Thyroid gland (tissue), 4 donors: Measurements from ENCODE around the gene APOL2. TPM values are rescaled to one million over a fixed set of nuclear protein-coding genes. Genes with fewer than 3 reads are reported as not detected.

ENCODE experiments used
- DNase-seq, 2 donors: peaks; one replicate each; pipeline ENCODE4 v3.0.0-alpha.2; 2019
- H3K27ac ChIP-seq, 3 donors: fragments of 200-600 bp; sonication (generic); 1 replicate in 2 of 3; 2 replicates in 1 of 3; pipeline ENCODE4 v1.5.1; 2016 to 2019; ENCODE audit warnings: mild to moderate bottlenecking in 1 of 3, moderate library complexity in 1 of 3
- H3K27me3 ChIP-seq: fragments of 200-600 bp; sonication (generic); one replicate; pipeline ENCODE4 v1.5.1; 2019
- H3K36me3 ChIP-seq, 2 donors: fragments of 200-600 bp; sonication (generic); one replicate each; pipeline ENCODE4 v1.5.1; 2016 to 2019
- H3K4me1 ChIP-seq, 2 donors: fragments of 200-600 bp; sonication (generic); one replicate each; pipeline ENCODE4 v1.5.1; 2017 to 2019
- H3K4me3 ChIP-seq, 3 donors: fragments of 200-600 bp; sonication (generic); replicated peaks in 1 of 3; 1 replicate in 2 of 3; 2 replicates in 1 of 3; pipeline ENCODE4 v1.5.1; 2016; ENCODE audit warnings: mild to moderate bottlenecking in 1 of 3
- H3K9me3 ChIP-seq: fragments of 200-600 bp; sonication (generic); one replicate; pipeline ENCODE4 v1.5.1; 2017
- POLR2A ChIP-seq, 2 donors: fragments of 450-650 bp; IDR thresholded peaks; one replicate each; pipeline ENCODE4 v1.6.1; 2017; ENCODE audit warnings: antibody characterized with exemption in 2 of 2, mild to moderate bottlenecking in 2 of 2, moderate library complexity in 1 of 2
- WGBS, 2 donors: methylation state at CpG; one replicate each; pipeline ENCODE4 v1.1.5; 2017; 5-methylcytosine and 5-hydroxymethylcytosine counted together
- intact Hi-C: fragments of 100-400 bp; cut with DNase I; formaldehyde crosslinking; loops from one replicate; pipeline ENCODE4 v1.15.1; 2023
- microRNA-seq: library from miRNA; unstranded; fragments of <30 nt; microRNA quantifications from one replicate; pipeline ENCODE4, GENCODE V29; 2016
- small RNA-seq: library from RNA; depleted of rRNA; stranded (forward); fragments of <200 nt; gene quantifications from one replicate; pipeline ENCODE3, GENCODE V24; 2016
- total RNA-seq, 4 donors: library from RNA; depleted of rRNA; stranded (reverse); fragments of >200 nt; gene quantifications; one replicate each; pipeline ENCODE4 v1.2.3, GENCODE V29; 2016
- TF ChIP-seq, protein P1 (sequence below), 6 experiments: fragments of 200-600 bp in 3 of 6; fragments of 450-650 bp in 3 of 6; sonication (generic) in 3 of 6; IDR thresholded peaks; one replicate each; pipeline ENCODE4 v1.5.1; 2016 to 2019; ENCODE audit warnings: antibody characterized with exemption in 6 of 6, mild to moderate bottlenecking in 2 of 6, inconsistent platforms in 1 of 6, moderate library complexity in 1 of 6

Gene APOL2
- total RNA-seq, 4 donors from 2014 or later = 31.1 to 45.6 (median 35.6) TPM

DNA sequence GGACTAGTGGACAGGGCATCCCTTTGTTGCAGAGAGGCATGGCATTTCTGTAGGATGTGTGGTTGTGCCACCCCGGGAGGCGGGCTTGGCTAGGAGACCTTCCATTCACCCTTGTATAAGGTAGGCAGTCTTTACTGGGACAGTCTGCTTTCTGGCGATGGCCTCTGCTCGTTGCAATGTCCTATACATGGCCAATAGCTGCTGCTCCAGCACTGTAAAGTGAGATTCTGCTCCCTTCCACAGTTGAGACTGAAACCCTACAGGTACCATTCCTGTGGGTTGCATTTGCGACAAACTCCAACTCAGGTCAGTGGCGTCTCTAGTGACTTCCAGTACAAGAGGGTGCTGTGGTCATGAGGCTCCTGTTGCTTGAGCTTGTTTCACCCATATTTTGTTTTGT lies 58.4 kb downstream of the APOL2 start:
- Histone ChIP-seq H3K4me3 (no peak overlapping the region), H3K27me3 (no peaks in the 10 kb centered on the region), H3K36me3 (no peaks in the 10 kb centered on the region), H3K4me1 (peaks cover 0 to 14% of the 10 kb centered on the region in 2 donors), H3K9me3 (no peaks in the 10 kb centered on the region), H3K27ac (no peak overlapping the region)
- 85 to 93% methylated on average over 6 of the region's 6 CpGs for WGBS, 2 donors
- intact Hi-C loops = loop anchor here (5.0 kb wide), 1 partner anchor 34 kb away; no protein-coding TSS in a partner anchor
- TF ChIP-seq, protein P1, sequence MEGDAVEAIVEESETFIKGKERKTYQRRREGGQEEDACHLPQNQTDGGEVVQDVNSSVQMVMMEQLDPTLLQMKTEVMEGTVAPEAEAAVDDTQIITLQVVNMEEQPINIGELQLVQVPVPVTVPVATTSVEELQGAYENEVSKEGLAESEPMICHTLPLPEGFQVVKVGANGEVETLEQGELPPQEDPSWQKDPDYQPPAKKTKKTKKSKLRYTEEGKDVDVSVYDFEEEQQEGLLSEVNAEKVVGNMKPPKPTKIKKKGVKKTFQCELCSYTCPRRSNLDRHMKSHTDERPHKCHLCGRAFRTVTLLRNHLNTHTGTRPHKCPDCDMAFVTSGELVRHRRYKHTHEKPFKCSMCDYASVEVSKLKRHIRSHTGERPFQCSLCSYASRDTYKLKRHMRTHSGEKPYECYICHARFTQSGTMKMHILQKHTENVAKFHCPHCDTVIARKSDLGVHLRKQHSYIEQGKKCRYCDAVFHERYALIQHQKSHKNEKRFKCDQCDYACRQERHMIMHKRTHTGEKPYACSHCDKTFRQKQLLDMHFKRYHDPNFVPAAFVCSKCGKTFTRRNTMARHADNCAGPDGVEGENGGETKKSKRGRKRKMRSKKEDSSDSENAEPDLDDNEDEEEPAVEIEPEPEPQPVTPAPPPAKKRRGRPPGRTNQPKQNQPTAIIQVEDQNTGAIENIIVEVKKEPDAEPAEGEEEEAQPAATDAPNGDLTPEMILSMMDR (IDR thresholded peaks at IDR 0.05) = no peak
- no peak for TF ChIP-seq POLR2A (IDR thresholded peaks at IDR 0.05)
- DNase-seq = no peak

DNA sequence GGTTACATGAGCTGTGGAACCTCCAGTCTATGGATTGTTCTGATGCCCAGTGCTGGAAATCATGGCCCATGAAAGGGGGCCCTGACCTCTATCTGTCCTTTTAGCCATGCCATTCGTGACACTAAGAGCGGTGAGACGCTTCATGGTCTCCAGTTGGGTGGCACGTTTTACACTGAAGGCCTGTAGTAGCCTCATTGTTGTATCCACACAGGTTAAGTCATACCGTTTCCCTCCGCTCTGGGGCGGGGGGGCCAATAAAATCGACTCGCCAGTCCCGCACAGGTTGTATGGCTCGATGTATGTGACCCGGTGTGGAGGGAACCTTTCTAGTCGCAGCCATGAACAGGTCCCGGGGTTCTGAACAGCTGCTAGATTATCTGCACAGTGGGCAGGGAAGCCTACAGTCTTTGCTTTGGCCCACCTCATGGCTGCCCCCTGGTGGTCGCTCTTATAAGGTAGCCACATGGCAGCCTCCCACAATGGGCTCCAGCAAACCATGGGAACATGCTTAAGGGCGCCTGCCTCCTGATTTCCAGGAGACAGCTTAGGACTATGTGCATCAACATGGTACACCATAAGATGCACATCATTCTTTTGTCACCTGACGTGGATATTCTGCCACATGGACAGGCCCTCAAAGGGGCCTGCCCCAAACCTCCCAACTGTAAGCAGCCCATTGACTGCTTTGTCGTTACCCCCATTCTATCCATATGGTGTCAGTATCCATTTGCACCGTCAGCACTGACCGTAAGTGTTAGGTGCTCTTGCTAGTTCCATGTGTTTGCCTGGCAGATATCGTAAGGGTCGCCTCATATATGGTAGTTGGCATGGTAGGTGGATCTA lies 59.1 kb downstream of the APOL2 start:
- DNase-seq = peak; percentile 79 to 85
- H3K9me3 ChIP-seq = no peaks in the 10 kb centered on the region
- no peak for TF ChIP-seq POLR2A (IDR thresholded peaks at IDR 0.05)
- TF ChIP-seq, protein P1 (IDR thresholded peaks at IDR 0.05) = peak; percentile 63 to 90 (median 70)
- no peak overlapping the region for H3K27ac ChIP-seq
- H3K4me1 ChIP-seq = peaks cover 0 to 13% of the 10 kb centered on the region in 2 donors
- intact Hi-C loops = loop anchor here (5.0 kb wide), 1 partner anchor 33 kb away; no protein-coding TSS in a partner anchor
- H3K4me3 ChIP-seq = no peak overlapping the region
- H3K27me3 ChIP-seq = no peaks in the 10 kb centered on the region
- WGBS, 2 donors = 57 to 70% methylated on average over 21 to 22 of the region's 22 CpGs
- no peaks in the 10 kb centered on the region for H3K36me3 ChIP-seq

DNA sequence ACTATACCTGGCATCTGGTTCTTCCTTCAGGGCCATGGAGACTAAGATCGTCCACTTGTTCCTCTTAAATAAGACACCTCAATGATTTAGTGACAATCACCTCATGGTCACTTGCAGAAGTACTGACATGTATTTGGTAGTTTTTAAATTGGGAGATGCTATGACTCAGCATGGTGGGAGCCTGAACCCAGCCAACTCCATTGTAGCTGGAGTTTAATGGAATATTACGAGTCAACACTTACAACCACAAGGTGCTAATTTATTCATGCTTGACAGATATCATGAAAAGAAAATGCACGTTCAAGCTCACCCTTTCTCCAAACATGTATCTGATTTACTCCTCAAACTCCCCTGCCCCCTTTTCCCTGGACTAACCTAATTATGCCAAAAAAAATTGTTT lies 62.2 kb downstream of the APOL2 start:
- intact Hi-C loops = no loop called here
- 89 to 93% methylated on average over 3 of the region's 3 CpGs for WGBS, 2 donors
- DNase-seq = no peak
- Histone ChIP-seq H3K4me3 (no peak overlapping the region), H3K36me3 (no peaks in the 10 kb centered on the region), H3K4me1 (no peaks in the 10 kb centered on the region), H3K27ac (no peak overlapping the region), H3K27me3 (no peaks in the 10 kb centered on the region), H3K9me3 (no peaks in the 10 kb centered on the region)
- no peak for TF ChIP-seq POLR2A (IDR thresholded peaks at IDR 0.05)
- TF ChIP-seq, protein P1 (IDR thresholded peaks at IDR 0.05) = no peak

Small RNA genes within 50 kb of the gene (microRNA-seq; reads per million reads assigned to microRNA genes)
- gene MIR6819 = not detected

Small RNA genes within 50 kb of the gene (small RNA-seq; reads per million reads assigned to genes)
- not detected for gene MIR6819

Other genes starting within 250 kb of the APOL2 start
- gene RBFOX2, start 210.7 kb downstream of the APOL2 start, total RNA-seq = 100 to 1,000 TPM; 103 to 139 (median 108) TPM
- gene APOL3, start 78.8 kb downstream of the APOL2 start, total RNA-seq = 10 to 100 TPM; 23.3 to 91.9 (median 59.9) TPM
- gene APOL4, start 37.7 kb downstream of the APOL2 start, total RNA-seq = 10 to 100 TPM in 1 of 4 donors, 1 to 10 TPM in 2, not detected in 1; 5.8 to 16.1 (median 7.5) TPM
- gene APOL1, start 13.6 kb upstream of the APOL2 start, total RNA-seq = 10 to 100 TPM in 3 of 4 donors, 1 to 10 TPM in 1; 6.7 to 16.8 (median 11.0) TPM
- gene MYH9, start 148.4 kb upstream of the APOL2 start, total RNA-seq = 100 to 1,000 TPM; 228 to 375 (median 275) TPM
- gene TXN2, start 242.1 kb upstream of the APOL2 start, total RNA-seq = 100 to 1,000 TPM in 1 of 4 donors, 10 to 100 TPM in 3; 56.7 to 115 (median 75.6) TPM